Activated naive CD4-positive, alpha-beta T cell treated with anti-CD3 and anti-CD28 coated beads, Interleukin-2, amount 10 ng/mL, durations not matched to agents 7 days and 5 days (primary cell): Measurements from ENCODE around the gene LHX5.
"Not testable (repeated sequence)": the region's sequence is repeated elsewhere in the genome, so short reads cannot be mapped to it uniquely, and the experiment has no call there.

ENCODE experiments used
- CTCF ChIA-PET: fragments of 350-600 bp; sonication (Branson Sonifier 250); formaldehyde crosslinking; loops from one replicate; lab custom pipeline; 2021; ENCODE audit warnings: antibody characterized with exemption; lab: Charles Lee
- DNase-seq: peaks from one replicate; pipeline ENCODE4 v3.0.0-alpha.2; 2020
- H3K27ac Mint-ChIP-seq: one replicate; pipeline ENCODE4 v1.8.0; 2021; ENCODE audit warnings: mild to moderate bottlenecking, moderate library complexity, mixed read lengths
- H3K27me3 Mint-ChIP-seq: one replicate; pipeline ENCODE4 v1.8.0; 2021; ENCODE audit warnings: mild to moderate bottlenecking, mixed read lengths
- H3K36me3 Mint-ChIP-seq: one replicate; pipeline ENCODE4 v1.8.0; 2021; ENCODE audit warnings: mixed read lengths
- H3K4me1 Mint-ChIP-seq: one replicate; pipeline ENCODE4 v1.8.0; 2021; ENCODE audit warnings: mixed read lengths
- H3K4me3 Mint-ChIP-seq: one replicate; pipeline ENCODE4 v1.8.0; 2021; ENCODE audit warnings: mild to moderate bottlenecking, moderate library complexity, mixed read lengths
- H3K9me3 Mint-ChIP-seq: one replicate; pipeline ENCODE4 v1.8.0; 2021; ENCODE audit warnings: mixed read lengths

LHX5 gene

DNA sequence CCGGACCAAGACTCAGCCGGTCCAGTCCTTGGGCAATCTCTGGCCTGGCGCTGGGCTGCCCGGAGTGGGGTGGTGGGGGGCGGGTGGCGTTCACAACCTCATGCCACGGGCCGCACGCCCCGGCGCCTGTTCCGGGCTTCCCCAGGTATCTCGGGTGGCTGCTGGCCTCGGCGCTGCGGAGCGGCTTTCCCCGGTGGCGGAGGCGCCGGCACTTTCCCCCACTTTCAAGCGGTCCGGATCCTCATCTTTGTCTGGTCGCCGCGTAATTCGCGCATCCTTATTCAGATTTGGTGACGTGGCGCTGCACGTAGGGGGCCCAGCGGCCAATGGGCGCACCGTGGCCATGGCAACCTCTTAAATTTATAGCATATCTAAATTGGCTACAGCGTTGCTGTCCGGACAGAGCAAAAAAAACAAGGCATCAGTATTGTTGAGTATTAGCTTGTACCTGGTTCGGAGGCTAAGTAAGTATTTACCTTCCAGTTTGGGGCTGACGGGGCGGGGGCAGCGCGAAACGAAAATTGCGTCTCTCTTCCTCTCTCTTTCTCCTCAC lies at the start of gene LHX5:
Gene LHX5, minus strand, starts transcription at position 253 of the 553 bp plus-strand sequence. CDS start 373 bp downstream, outside the sequence.
- H3K36me3 Mint-ChIP-seq: no peaks in the 10 kb centered on the region
- H3K27ac Mint-ChIP-seq: no peak within 1 kb of the TSS
- peaks cover 100% of the 10 kb centered on the region for H3K27me3 Mint-ChIP-seq
- DNase-seq: no peak
- H3K9me3 Mint-ChIP-seq: no peaks in the 10 kb centered on the region
- H3K4me1 Mint-ChIP-seq: peaks cover 14% of the 10 kb centered on the region
- CTCF ChIA-PET: no interaction called here
- H3K4me3 Mint-ChIP-seq: no peak within 1 kb of the TSS

DNA sequence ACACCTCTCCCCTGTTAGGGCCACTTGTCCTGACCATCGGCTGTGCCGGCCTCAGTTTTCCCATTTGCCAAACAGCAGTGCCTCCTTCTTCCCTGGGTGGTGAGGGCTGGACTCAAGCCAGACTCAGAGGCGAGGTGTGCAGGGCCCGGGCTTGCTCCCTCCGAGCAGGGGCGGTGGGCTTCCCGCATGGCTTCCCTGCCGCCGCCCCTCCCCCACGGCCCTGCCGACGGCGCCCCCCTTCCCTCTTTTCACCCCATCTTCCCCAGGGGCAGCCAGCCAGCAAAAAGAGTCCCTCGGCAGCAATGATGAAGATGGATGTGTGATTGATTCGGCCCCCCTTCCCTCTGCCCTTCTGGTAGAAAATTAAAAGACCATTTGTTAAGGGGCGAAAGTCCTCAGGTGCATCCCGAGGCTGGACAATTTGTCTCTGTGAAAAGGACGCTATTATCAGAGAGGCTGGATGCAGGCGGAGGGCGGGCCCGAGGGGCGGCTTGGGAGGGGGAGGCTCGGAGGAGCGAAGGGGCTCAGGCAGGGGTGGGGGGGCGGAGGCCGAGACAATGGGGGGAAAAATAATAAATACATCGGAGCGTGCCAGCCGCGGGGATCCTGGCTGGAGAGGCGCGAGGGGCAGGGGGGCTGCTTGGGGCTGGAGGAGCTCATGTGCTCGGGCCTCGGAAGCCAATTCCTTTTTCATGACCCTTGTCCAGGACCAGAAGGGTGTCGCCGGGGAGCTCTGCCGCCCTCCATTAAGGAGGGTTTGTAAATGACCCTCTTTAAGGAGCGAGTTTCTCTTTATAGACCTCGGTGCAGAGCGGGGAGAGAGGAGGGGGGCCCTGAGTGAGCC lies 48.0 kb upstream of the LHX5 start:
- Mint-ChIP-seq H3K9me3 (no peaks in the 10 kb centered on the region), H3K27ac (no peak overlapping the region), H3K36me3 (no peaks in the 10 kb centered on the region), H3K4me3 (no peak overlapping the region), H3K4me1 (no peaks in the 10 kb centered on the region), H3K27me3 (peaks cover 86% of the 10 kb centered on the region)
- CTCF ChIA-PET: no interaction called here
- DNase-seq: no peak

DNA sequence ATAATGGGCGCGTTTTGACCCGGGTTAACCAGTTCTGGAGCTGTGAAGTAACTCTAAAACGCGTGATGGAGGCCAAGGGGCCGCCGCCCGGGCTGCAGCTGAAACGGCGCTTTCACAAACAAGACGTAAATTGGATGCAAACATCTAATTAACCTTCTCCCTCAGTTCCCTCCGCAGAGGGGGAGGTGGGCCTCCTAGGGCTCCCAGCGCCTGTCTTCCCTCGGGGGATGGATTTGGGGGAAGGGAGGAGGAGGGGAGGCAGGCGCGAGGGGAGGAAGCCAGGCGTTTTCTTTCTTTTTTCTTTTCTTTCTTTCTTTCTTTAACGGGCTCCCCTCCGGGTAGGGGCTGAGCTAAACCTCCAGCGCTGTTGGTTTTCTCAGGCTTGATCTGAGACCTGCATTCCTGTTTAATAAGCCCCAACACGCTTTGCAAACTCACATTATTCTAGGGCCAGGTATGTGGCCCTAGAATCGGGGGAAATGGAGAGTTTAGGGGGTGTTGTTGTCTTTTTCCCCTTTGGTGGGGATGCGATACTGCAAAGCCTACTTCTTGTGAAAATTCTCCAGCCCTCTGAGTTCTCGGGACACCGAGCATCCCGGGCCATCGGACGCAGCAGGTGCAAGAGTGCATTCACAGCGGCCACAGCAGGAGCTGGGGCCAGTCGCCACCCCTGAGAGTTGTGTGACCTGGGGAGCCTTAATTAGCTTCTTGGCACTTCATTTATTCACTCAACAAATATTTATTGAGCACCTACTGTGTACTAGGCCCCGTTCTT lies 43.6 kb upstream of the LHX5 start:
- Mint-ChIP-seq H3K36me3 (no peaks in the 10 kb centered on the region), H3K27me3 (peaks cover 66% of the 10 kb centered on the region), H3K9me3 (no peaks in the 10 kb centered on the region), H3K4me1 (no peaks in the 10 kb centered on the region), H3K4me3 (no peak overlapping the region), H3K27ac (no peak overlapping the region)
- no peak for DNase-seq
- CTCF ChIA-PET: no interaction called here

DNA sequence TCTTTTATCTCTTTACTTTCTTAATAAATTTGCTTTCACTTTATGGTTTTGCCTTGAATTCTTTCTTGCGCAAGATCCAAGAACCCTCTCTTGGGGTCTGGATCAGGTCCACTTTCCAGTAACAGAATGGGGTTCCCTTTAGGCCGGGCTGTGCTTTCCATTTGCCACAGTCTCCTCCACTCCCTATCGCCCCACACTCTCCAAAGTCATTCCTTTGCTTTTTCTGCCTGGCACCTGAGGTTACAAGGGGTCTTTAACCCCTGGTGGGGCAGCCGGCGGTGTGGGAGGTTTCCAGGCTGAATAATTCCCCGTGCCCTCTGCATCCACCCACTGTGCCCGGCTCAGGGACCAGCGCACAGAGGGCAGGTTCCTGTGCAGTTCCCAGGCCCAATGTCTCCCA lies 42.9 kb upstream of the LHX5 start:
- Mint-ChIP-seq H3K4me1 (no peaks in the 10 kb centered on the region), H3K4me3 (no peak overlapping the region), H3K27me3 (peaks cover 60% of the 10 kb centered on the region), H3K36me3 (no peaks in the 10 kb centered on the region), H3K27ac (no peak overlapping the region), H3K9me3 (no peaks in the 10 kb centered on the region)
- CTCF ChIA-PET: no interaction called here
- no peak for DNase-seq

DNA sequence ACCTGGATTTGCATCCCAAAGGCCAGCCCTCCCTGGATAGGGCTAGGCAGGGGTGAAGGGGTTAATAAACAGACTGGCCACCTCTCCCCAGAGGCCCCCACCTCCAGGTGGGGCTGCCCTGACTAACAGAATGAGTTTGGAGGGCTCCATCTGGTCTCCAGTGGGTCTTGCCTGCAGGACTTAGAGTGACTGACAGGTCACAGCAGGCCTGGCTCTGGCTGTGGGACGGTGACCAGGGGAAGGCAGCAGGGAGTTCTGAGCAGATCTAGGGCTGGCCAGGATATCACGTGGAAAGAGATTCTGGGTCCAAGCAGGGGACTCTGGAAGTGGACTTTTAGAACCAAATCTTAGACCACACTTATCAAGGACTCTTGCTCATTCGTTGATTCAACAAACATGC lies 40.9 kb upstream of the LHX5 start:
- CTCF ChIA-PET: no interaction called here
- Mint-ChIP-seq H3K27me3 (peaks cover 45% of the 10 kb centered on the region), H3K4me1 (no peaks in the 10 kb centered on the region), H3K9me3 (no peaks in the 10 kb centered on the region), H3K27ac (no peak overlapping the region), H3K36me3 (no peaks in the 10 kb centered on the region), H3K4me3 (no peak overlapping the region)
- DNase-seq: no peak

DNA sequence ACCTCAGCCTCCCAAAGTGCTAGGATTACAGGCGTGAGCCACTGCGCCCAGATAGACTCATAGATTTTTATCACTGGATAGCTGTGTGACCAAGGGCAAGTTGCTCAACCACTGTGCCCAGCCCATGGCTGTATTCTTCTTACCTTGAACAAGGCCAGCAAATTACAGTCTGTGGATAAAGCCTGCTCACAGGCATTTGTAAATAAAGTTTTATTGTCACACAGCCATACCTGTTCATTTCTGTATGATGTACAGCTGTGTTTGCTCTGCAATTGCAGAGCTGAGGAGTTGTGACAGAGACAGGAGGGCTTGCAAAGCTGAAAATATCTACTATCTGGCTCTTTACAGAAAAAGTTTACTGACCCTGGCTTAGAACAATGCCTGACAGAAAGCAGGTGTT lies 35.2 kb upstream of the LHX5 start:
- CTCF ChIA-PET: no interaction called here
- Mint-ChIP-seq H3K27me3 (peaks cover 14% of the 10 kb centered on the region), H3K4me1 (no peaks in the 10 kb centered on the region), H3K27ac (no peak overlapping the region), H3K36me3 (no peaks in the 10 kb centered on the region), H3K4me3 (no peak overlapping the region), H3K9me3 (no peaks in the 10 kb centered on the region)
- no peak for DNase-seq

DNA sequence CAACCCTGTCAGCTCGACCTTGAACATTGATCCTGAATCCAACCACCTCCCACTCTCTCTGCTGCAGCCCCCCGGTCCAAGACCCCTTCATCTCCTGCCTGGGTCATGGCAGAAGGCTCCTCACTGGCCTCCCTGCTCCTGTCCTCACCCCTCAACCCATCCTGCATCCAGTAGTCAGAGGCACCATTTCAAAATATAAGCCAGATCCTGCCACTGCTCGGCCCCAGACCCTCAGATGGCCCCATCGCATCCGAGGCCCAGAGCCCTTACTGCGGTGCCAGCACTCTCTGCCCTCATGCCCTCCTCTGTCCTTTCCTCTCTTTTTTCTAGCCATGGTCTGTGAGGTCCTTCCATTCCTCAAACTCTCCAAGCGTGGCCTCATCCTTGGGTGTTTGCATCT lies 34.3 kb upstream of the LHX5 start:
- no peaks in the 10 kb centered on the region for H3K9me3 Mint-ChIP-seq
- CTCF ChIA-PET: no interaction called here
- H3K27ac Mint-ChIP-seq: no peak overlapping the region
- H3K27me3 Mint-ChIP-seq: peaks cover 12% of the 10 kb centered on the region
- DNase-seq: no peak
- no peaks in the 10 kb centered on the region for H3K4me1 Mint-ChIP-seq
- no peak overlapping the region for H3K4me3 Mint-ChIP-seq
- H3K36me3 Mint-ChIP-seq: no peaks in the 10 kb centered on the region

DNA sequence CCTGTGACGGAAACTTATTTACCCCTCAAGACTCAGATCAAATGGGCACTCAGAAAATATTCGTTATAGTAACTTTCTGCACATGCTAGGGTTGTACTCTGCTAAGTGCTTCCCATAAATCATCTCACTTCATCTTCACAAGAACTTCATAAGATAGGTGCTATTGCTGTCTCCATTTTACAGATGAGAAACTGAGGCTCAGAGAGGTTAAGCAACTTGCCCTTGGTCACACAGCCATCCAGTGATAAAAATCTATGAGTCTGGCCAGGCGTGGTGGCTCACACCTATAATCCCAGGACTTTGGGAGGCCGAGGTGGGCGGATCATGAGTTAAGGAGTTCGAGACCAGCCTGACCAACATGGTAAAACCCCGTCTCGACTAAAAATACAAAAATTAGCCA lies 33.2 kb upstream of the LHX5 start:
- H3K27me3 Mint-ChIP-seq: peaks cover 22% of the 10 kb centered on the region
- CTCF ChIA-PET: no interaction called here
- H3K36me3 Mint-ChIP-seq: no peaks in the 10 kb centered on the region
- H3K4me3 Mint-ChIP-seq: no peak overlapping the region
- no peak overlapping the region for H3K27ac Mint-ChIP-seq
- H3K9me3 Mint-ChIP-seq: no peaks in the 10 kb centered on the region
- DNase-seq: no peak
- H3K4me1 Mint-ChIP-seq: no peaks in the 10 kb centered on the region

DNA sequence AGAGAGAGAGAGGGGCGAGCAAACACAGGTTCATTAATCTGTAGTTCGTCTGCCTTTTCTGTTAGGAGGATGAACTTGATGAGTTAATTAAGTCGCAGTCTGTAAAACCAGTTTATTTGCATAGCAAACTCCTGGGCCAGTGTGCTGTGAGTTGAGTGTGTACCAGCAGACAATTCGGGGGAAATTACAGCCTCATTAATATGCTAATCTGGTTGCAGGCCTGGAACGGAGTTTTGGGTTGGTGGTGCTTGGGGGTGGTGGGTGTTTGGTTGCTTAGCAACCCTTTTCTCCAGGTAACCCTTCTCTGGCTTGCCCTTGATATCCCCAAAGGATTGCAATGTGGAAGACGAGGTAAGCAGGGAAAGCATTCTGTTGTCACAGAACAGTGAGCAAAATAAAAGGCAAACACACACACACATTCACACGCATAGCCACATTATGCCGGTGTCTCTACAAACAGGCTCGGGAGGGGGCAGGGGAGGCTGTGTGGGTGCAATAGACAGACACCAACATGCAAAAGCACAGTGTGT lies 29.2 kb upstream of the LHX5 start:
- CTCF ChIA-PET: no interaction called here

DNA sequence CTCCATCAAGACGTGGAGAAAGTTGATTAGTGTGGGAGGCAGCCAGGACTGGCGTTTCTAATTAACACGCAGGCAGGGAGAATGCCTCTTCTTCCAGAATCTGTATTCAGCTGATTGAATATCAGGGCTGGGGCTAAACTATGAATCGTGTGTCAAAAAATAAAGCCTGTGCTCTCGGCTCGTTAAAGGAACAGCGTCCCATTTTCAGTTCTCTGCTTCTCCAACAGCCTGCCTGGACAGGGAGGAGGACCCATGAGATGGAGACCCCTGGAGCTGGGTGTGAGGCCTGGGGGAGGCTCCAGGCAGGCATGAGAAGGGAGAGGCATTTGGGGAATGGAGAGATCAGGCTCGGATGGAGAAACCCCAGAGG lies 28.6 kb upstream of the LHX5 start:
- Mint-ChIP-seq H3K4me1 (no peaks in the 10 kb centered on the region), H3K9me3 (no peaks in the 10 kb centered on the region), H3K27ac (no peak overlapping the region), H3K27me3 (peaks cover 18% of the 10 kb centered on the region), H3K4me3 (no peak overlapping the region), H3K36me3 (no peaks in the 10 kb centered on the region)
- CTCF ChIA-PET: no interaction called here
- no peak for DNase-seq

More for the DNA sequence above, 29.2 kb upstream of the LHX5 start:
- H3K27ac Mint-ChIP-seq: no peak overlapping the region
- H3K9me3 Mint-ChIP-seq: no peaks in the 10 kb centered on the region
- peaks cover 20% of the 10 kb centered on the region for H3K27me3 Mint-ChIP-seq
- no peak overlapping the region for H3K4me3 Mint-ChIP-seq
- H3K4me1 Mint-ChIP-seq: no peaks in the 10 kb centered on the region
- H3K36me3 Mint-ChIP-seq: no peaks in the 10 kb centered on the region
- DNase-seq: no peak

DNA sequence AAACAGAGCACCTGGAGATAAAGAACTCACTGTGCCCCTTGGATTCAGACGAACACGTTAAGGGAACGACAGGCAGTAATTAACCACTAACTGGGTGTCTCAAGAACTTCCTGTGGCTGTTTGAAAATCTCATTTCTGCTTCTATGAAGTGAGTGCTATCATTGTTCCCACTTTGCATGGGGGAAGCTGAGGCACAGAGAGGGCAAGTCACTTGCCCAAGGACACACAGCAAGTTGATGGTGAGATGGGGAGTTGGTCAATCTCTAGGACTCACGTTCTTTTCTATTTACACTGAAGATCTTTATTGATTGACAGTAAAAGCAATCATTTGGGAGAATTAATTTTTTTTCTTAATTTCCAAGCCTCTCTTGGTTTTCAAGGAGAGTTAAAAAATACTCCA lies 26.8 kb upstream of the LHX5 start:
- H3K4me1 Mint-ChIP-seq: no peaks in the 10 kb centered on the region
- DNase-seq: no peak
- CTCF ChIA-PET: no interaction called here
- peaks cover 18% of the 10 kb centered on the region for H3K27me3 Mint-ChIP-seq
- H3K9me3 Mint-ChIP-seq: no peaks in the 10 kb centered on the region
- H3K27ac Mint-ChIP-seq: no peak overlapping the region
- no peak overlapping the region for H3K4me3 Mint-ChIP-seq
- no peaks in the 10 kb centered on the region for H3K36me3 Mint-ChIP-seq

DNA sequence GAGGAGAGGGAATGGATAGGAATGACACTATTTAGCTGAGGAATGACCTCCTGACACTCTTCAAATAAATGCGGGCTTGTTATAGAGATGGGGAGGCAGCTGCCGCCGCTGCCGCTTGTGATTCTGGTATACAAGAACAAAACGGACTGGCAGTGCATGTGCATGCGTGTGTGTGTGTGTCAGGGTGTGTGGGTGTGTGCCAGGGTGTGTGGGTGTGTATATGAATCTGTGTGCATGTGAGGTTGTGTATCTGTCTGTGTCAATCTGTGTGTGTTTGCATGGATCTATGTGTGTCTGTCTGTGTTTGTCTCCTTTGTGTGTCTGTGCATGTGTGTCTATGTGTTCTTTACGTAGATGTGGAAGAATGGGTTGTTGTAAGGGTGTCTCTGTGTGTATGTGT lies 26.0 kb upstream of the LHX5 start:
- H3K4me3 Mint-ChIP-seq: no peak overlapping the region
- no peak for DNase-seq
- no peaks in the 10 kb centered on the region for H3K36me3 Mint-ChIP-seq
- H3K27me3 Mint-ChIP-seq: peaks cover 18% of the 10 kb centered on the region
- H3K9me3 Mint-ChIP-seq: no peaks in the 10 kb centered on the region
- no peak overlapping the region for H3K27ac Mint-ChIP-seq
- CTCF ChIA-PET: no interaction called here
- no peaks in the 10 kb centered on the region for H3K4me1 Mint-ChIP-seq

DNA sequence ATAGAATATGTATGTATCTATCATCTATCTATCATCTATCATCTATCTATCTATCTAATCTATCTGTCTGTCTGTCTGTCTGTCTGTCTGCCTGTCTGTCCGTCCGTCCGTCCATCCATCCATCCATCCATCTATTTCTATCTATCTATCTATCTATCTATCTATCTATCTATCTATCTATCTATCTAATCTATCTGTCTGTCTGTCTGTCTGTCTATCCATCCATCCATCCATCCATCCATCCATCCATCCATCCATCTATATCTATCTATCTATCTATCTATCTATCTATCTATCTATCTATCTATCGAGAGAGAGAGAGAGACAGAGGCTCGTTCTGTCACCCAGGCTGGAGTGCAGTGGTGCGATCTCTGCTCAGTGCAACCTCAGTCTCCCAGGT lies 24.3 kb upstream of the LHX5 start:
- H3K27me3 Mint-ChIP-seq: peaks cover 22% of the 10 kb centered on the region
- CTCF ChIA-PET: not testable (repeated sequence)

DNA sequence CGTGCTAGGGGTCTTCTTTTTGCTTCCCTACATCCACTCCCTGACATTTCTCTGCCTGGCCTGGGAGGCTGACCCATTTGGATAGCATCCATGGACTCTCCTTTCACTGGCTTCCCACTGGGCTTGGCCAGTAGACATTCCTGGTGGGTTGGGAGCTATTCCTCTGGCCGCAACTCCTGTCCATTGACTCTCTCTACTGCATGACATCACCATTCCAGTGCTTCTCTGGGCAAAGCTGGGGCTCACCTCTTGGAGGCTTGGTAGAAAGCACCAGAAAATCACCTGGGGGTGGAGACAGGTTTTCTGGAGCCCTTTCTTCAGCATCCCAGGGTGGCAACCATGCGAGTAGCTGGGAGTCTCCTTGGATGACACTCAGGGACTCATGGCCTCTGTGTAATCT lies 16.7 kb upstream of the LHX5 start:
- H3K9me3 Mint-ChIP-seq: no peaks in the 10 kb centered on the region
- no peak overlapping the region for H3K4me3 Mint-ChIP-seq
- no peak overlapping the region for H3K27ac Mint-ChIP-seq
- no peaks in the 10 kb centered on the region for H3K4me1 Mint-ChIP-seq
- CTCF ChIA-PET: no interaction called here
- DNase-seq: no peak
- H3K27me3 Mint-ChIP-seq: peaks cover 26% of the 10 kb centered on the region
- no peaks in the 10 kb centered on the region for H3K36me3 Mint-ChIP-seq

More for the DNA sequence above, 24.3 kb upstream of the LHX5 start:
- H3K36me3 Mint-ChIP-seq, H3K27ac Mint-ChIP-seq, DNase-seq, H3K4me1 Mint-ChIP-seq, H3K4me3 Mint-ChIP-seq, H3K9me3 Mint-ChIP-seq: not testable (repeated sequence)
